Prostate gland (tissue), 2 donors: ENCODE results near the gene ACAD11.

Source experiments
- POLR2A ChIP-seq: fragments of 450-650 bp; IDR thresholded peaks from one replicate; pipeline ENCODE4 v1.6.1; 2016; ENCODE audit warnings: antibody characterized with exemption, mild to moderate bottlenecking
- POLR2AphosphoS5 ChIP-seq: sonication (generic); formaldehyde crosslinking; IDR thresholded peaks from one replicate; pipeline ENCODE4 v1.6.1; 2017; ENCODE audit warnings: antibody characterized with exemption
- TF ChIP-seq, protein P1 (sequence below), 4 experiments: fragments of 200-600 bp in 2 of 4; fragments of 450-650 bp in 2 of 4; sonication (generic) in 2 of 4; IDR thresholded peaks; 1 replicate in 3 of 4; 2 replicates in 1 of 4; pipeline ENCODE4 v1.5.1; 2016 to 2019; ENCODE audit warnings: antibody characterized with exemption in 4 of 4, mild to moderate bottlenecking in 2 of 4, moderate library complexity in 2 of 4

- TF ChIP-seq POLR2A (no peak), POLR2AphosphoS5 (no peak)
- TF ChIP-seq, protein P1, sequence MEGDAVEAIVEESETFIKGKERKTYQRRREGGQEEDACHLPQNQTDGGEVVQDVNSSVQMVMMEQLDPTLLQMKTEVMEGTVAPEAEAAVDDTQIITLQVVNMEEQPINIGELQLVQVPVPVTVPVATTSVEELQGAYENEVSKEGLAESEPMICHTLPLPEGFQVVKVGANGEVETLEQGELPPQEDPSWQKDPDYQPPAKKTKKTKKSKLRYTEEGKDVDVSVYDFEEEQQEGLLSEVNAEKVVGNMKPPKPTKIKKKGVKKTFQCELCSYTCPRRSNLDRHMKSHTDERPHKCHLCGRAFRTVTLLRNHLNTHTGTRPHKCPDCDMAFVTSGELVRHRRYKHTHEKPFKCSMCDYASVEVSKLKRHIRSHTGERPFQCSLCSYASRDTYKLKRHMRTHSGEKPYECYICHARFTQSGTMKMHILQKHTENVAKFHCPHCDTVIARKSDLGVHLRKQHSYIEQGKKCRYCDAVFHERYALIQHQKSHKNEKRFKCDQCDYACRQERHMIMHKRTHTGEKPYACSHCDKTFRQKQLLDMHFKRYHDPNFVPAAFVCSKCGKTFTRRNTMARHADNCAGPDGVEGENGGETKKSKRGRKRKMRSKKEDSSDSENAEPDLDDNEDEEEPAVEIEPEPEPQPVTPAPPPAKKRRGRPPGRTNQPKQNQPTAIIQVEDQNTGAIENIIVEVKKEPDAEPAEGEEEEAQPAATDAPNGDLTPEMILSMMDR (IDR thresholded peaks at IDR 0.05), result no peak
Observed at GRCh38 chr3:132537297-132537696, 122.3 kb downstream of the ACAD11 start.
